H1 (cell line): ENCODE data around the gene ZNF385C. TPM values are rescaled to one million over a fixed set of nuclear protein-coding genes. Genes with fewer than 3 reads are reported as not detected.

Source experiments
- CTCF ChIA-PET: fragments of 300-600 bp; sonication (Branson Sonifier 250); formaldehyde crosslinking; loops from one replicate; lab custom pipeline; 2021; ENCODE audit not compliant: partially characterized antibody; lab: Charles Lee
- POLR2A ChIA-PET: fragments of 300-600 bp; sonication (Branson Sonifier 250); formaldehyde crosslinking; loops from one replicate; lab custom pipeline; 2021; ENCODE audit warnings: inconsistent platforms; ENCODE audit not compliant: partially characterized antibody; lab: Charles Lee
- DNase-seq, 2 experiments: peaks; one replicate each; pipeline versions ENCODE4 v3.0.0 to v3.0.0-alpha.2; 2010 to 2022; ENCODE audit warnings: low spot score in 2 of 2, low read depth in 1 of 2, mixed read lengths in 1 of 2
- FAIRE-seq: peaks from 2 replicates; lab custom pipeline; 2011; peaks lifted over from hg19 to GRCh38; lab: Jason Lieb, UNC
- H2AFZ ChIP-seq: 2 replicates; pipeline ENCODE4 v1.8.1; 2012; ENCODE audit warnings: low read length, inconsistent platforms
- H2AK5ac ChIP-seq: 2 replicates; pipeline ENCODE4 v1.6.1; 2013; ENCODE audit warnings: low read depth, low read length
- H2BK120ac ChIP-seq: replicated peaks from 2 replicates; pipeline ENCODE3; 2013; ENCODE audit warnings: low read depth, low read length, inconsistent platforms
- H2BK12ac ChIP-seq: 2 replicates; pipeline ENCODE4 v1.6.1; 2013; ENCODE audit warnings: low read depth, low read length
- H2BK15ac ChIP-seq: 2 replicates; pipeline ENCODE4 v1.6.1; 2013; ENCODE audit warnings: low read length
- H2BK20ac ChIP-seq: 2 replicates; pipeline ENCODE4 v1.6.1; 2013; ENCODE audit warnings: low read length
- H2BK5ac ChIP-seq: 2 replicates; pipeline ENCODE4 v1.6.1; 2013; ENCODE audit warnings: low read depth, low read length
- H3K14ac ChIP-seq: 2 replicates; pipeline ENCODE4 v1.6.1; 2013; ENCODE audit warnings: inconsistent platforms; ENCODE audit not compliant: insufficient read length
- H3K18ac ChIP-seq: 2 replicates; pipeline ENCODE4 v1.6.1; 2013; ENCODE audit warnings: low read length; ENCODE audit errors: extremely low read depth
- H3K23ac ChIP-seq: 2 replicates; pipeline ENCODE4 v1.6.1; 2013; ENCODE audit warnings: inconsistent platforms; ENCODE audit not compliant: insufficient read length
- H3K23me2 ChIP-seq: 2 replicates; pipeline ENCODE4 v1.6.1; 2013; ENCODE audit warnings: low read depth, low read length
- H3K27ac ChIP-seq: 2 replicates; pipeline ENCODE4 v1.6.1; 2011; ENCODE audit warnings: low read depth, low read length, inconsistent platforms
- H3K27me3 ChIP-seq, 4 experiments: replicated peaks in 1 of 4; 1 replicate in 1 of 4; 2 replicates in 3 of 4; pipeline versions ENCODE4 v1.6.1 to v1.8.1; 2011 to 2013; ENCODE audit warnings: low read length in 3 of 4, mild to moderate bottlenecking in 3 of 4, inconsistent platforms in 2 of 4, mixed read lengths in 2 of 4, moderate library complexity in 1 of 4; ENCODE audit not compliant: control insufficient read depth in 3 of 4, insufficient read depth in 3 of 4; ENCODE audit errors: extremely low read depth in 1 of 4
- H3K36me3 ChIP-seq, 4 experiments: 2 replicates each; pipeline versions ENCODE4 v1.6.1 to v1.8.1; 2011 to 2013; ENCODE audit warnings: mild to moderate bottlenecking in 4 of 4, low read length in 3 of 4, moderate library complexity in 2 of 4, control low read depth in 1 of 4, inconsistent platforms in 1 of 4; ENCODE audit not compliant: insufficient read depth in 4 of 4, control insufficient read depth in 2 of 4
- H3K4ac ChIP-seq: replicated peaks from 2 replicates; pipeline ENCODE3; 2013; ENCODE audit warnings: low read length, low read depth, mixed read lengths, inconsistent platforms; ENCODE audit not compliant: insufficient read length
- H3K4me1 ChIP-seq, 4 experiments: replicated peaks in 1 of 4; 1 replicate in 1 of 4; 2 replicates in 3 of 4; pipeline versions ENCODE4 v1.6.1 to v1.8.1; 2011 to 2013; ENCODE audit warnings: low read length in 3 of 4, inconsistent platforms in 2 of 4, mixed read lengths in 1 of 4; ENCODE audit not compliant: insufficient read depth in 4 of 4, control insufficient read depth in 3 of 4
- H3K4me2 ChIP-seq, 2 experiments: 2 replicates each; pipeline versions ENCODE4 v1.6.1 to v1.8.1; 2011 to 2013; ENCODE audit warnings: low read depth in 2 of 2, low read length in 2 of 2, control low read depth in 1 of 2, inconsistent platforms in 1 of 2, mild to moderate bottlenecking in 1 of 2; ENCODE audit not compliant: insufficient read depth in 1 of 2
- H3K4me3 ChIP-seq, 4 experiments: fragments of 200-600, 300-600 bp in 1 of 4; sonication (generic), shearing (Covaris generic), sonication (Bioruptor Twin) in 1 of 4; 2 replicates each; pipeline versions ENCODE4 v1.5.1 to v1.8.1; 2011 to 2016; ENCODE audit warnings: low read length in 4 of 4, low read depth in 3 of 4, control low read depth in 2 of 4, inconsistent platforms in 2 of 4, mild to moderate bottlenecking in 2 of 4, mixed read lengths in 1 of 4, moderate library complexity in 1 of 4; ENCODE audit not compliant: insufficient read depth in 2 of 4; ENCODE audit errors: extremely low read depth in 1 of 4
- H3K56ac ChIP-seq: replicated peaks from 2 replicates; pipeline ENCODE3; 2013; ENCODE audit warnings: low read depth, mild to moderate bottlenecking, mixed read lengths, low read length, inconsistent platforms; ENCODE audit not compliant: insufficient read length
- H3K79me1 ChIP-seq: 2 replicates; pipeline ENCODE4 v1.6.1; 2013; ENCODE audit warnings: low read depth, low read length, control low read depth
- H3K79me2 ChIP-seq, 2 experiments: 2 replicates each; pipeline versions ENCODE4 v1.6.1 to v1.8.1; 2012 to 2013; ENCODE audit warnings: low read length in 2 of 2, mild to moderate bottlenecking in 2 of 2, inconsistent platforms in 1 of 2; ENCODE audit not compliant: insufficient read depth in 2 of 2, control insufficient read depth in 1 of 2
- H3K9ac ChIP-seq, 4 experiments: replicated peaks in 1 of 4; 1 replicate in 1 of 4; 2 replicates in 3 of 4; pipeline versions ENCODE4 v1.6.1 to v1.8.1; 2011 to 2013; ENCODE audit warnings: low read depth in 3 of 4, low read length in 3 of 4, control low read depth in 2 of 4, mild to moderate bottlenecking in 2 of 4, moderate library complexity in 2 of 4, inconsistent platforms in 1 of 4; ENCODE audit errors: extremely low read depth in 1 of 4
- H3K9me3 ChIP-seq, 2 experiments: 2 replicates each; pipeline versions ENCODE4 v1.6.1 to v1.8.1; 2012 to 2013; ENCODE audit warnings: mild to moderate bottlenecking in 2 of 2, moderate library complexity in 2 of 2, control low read depth in 1 of 2, inconsistent platforms in 1 of 2, low read depth in 1 of 2, low read length in 1 of 2, mixed read lengths in 1 of 2; ENCODE audit not compliant: insufficient read depth in 2 of 2
- H4K20me1 ChIP-seq, 2 experiments: replicated peaks in 1 of 2; 2 replicates each; pipeline versions ENCODE3 to v1.8.1; 2011 to 2013; ENCODE audit warnings: inconsistent platforms in 2 of 2, low read length in 2 of 2, mild to moderate bottlenecking in 1 of 2; ENCODE audit not compliant: insufficient read depth in 2 of 2, control insufficient read depth in 1 of 2
- H4K5ac ChIP-seq: 2 replicates; pipeline ENCODE4 v1.6.1; 2013; ENCODE audit warnings: low read length, low read depth, mixed read lengths, inconsistent platforms; ENCODE audit not compliant: insufficient read length
- H4K8ac ChIP-seq: 2 replicates; pipeline ENCODE4 v1.8.0; 2013; ENCODE audit warnings: mild to moderate bottlenecking, moderate library complexity, low read length, inconsistent platforms; ENCODE audit not compliant: insufficient read depth; ENCODE audit errors: extremely low read depth
- H4K91ac ChIP-seq: replicated peaks from 2 replicates; pipeline ENCODE3; 2013; ENCODE audit warnings: low read length, mixed read lengths, inconsistent platforms; ENCODE audit not compliant: insufficient read length
- ATF2 ChIP-seq: IDR thresholded peaks from 2 replicates; pipeline ENCODE4 v1.6.1; 2012; ENCODE audit warnings: low read length, inconsistent platforms
- BACH1 ChIP-seq: IDR thresholded peaks from 2 replicates; pipeline ENCODE4 v1.6.1; 2012; ENCODE audit warnings: low read length, improper control_type of control experiment
- MAFK ChIP-seq: IDR thresholded peaks from 2 replicates; pipeline ENCODE4 v1.6.1; 2012; ENCODE audit warnings: low read depth, mild to moderate bottlenecking, improper control_type of control experiment, low read length
- RBBP5 ChIP-seq: IDR thresholded peaks from 2 replicates; pipeline ENCODE4 v1.7.1; 2012; ENCODE audit warnings: low read depth, mild to moderate bottlenecking, inconsistent platforms, low read length, moderate library complexity, borderline replicate concordance
- SIN3A ChIP-seq, 2 experiments: IDR thresholded peaks in 1 of 2; conservative IDR thresholded peaks in 1 of 2; 2 replicates each; pipeline ENCODE4 v1.6.1; 2011 to 2012; ENCODE audit warnings: low read length in 2 of 2, improper control_type of control experiment in 1 of 2, low read depth in 1 of 2, mild to moderate bottlenecking in 1 of 2
- SRF ChIP-seq: IDR thresholded peaks from 2 replicates; pipeline ENCODE4 v1.6.1; 2011; ENCODE audit warnings: mild to moderate bottlenecking, low read depth, low read length, moderate library complexity
- SUZ12 ChIP-seq: fragments of 200-600 bp; sonication (generic); IDR thresholded peaks from 2 replicates; pipeline ENCODE4 v1.6.1; 2012; ENCODE audit warnings: mild to moderate bottlenecking, inconsistent platforms, low read length, moderate library complexity, mixed read lengths
- TBP ChIP-seq: IDR thresholded peaks from 2 replicates; pipeline ENCODE4 v1.6.1; 2011; ENCODE audit warnings: low read depth, low read length, improper control_type of control experiment
- TCF12 ChIP-seq: IDR thresholded peaks from 2 replicates; pipeline ENCODE4 v1.6.1; 2011; ENCODE audit warnings: low read depth, mild to moderate bottlenecking, low read length
- TEAD4 ChIP-seq: IDR thresholded peaks from 2 replicates; pipeline ENCODE4 v1.6.1; 2012; ENCODE audit warnings: low read depth, low read length, inconsistent platforms, mixed read lengths
- WGBS, 2 experiments: shearing (Covaris generic) in 1 of 2; methylation state at CpG; one replicate each; pipeline versions ENCODE4 v1.1.6 to v1.1.7; 2013 to 2015; ENCODE audit warnings: low lambda C conversion rate in 2 of 2, mixed read lengths in 2 of 2, inconsistent platforms in 1 of 2, low coverage in 1 of 2, missing lambda C conversion rate in 1 of 2; ENCODE audit not compliant: insufficient replicate concordance in 2 of 2, insufficient coverage in 1 of 2, insufficient read length in 1 of 2; ENCODE audit errors: extremely low coverage in 1 of 2, missing lambda C conversion rate in 1 of 2; 5-methylcytosine and 5-hydroxymethylcytosine counted together
- polyA plus RNA-seq, 7 experiments: library from polyadenylated mRNA; depleted of rRNA in 3 of 7; stranded (reverse) in 5 of 7; unstranded in 2 of 7; fragments of >200 nt in 5 of 7; fragments of 200-250 nt in 2 of 7; gene quantifications; 1 replicate in 5 of 7; 2 replicates in 1 of 7; 4 replicates in 1 of 7; pipeline versions ENCODE4 v1.2.1 to v1.2.3, GENCODE V29; 2011 to 2013; ENCODE audit warnings: missing spikeins in 2 of 7, mixed read lengths in 2 of 7
- total RNA-seq: library from RNA; stranded (reverse); fragmentation: NEBNext Ultra II Directional; extraction: Animal tissue kit (Norgen Biotek cat#: 25700); gene quantifications from 2 replicates; pipeline ENCODE4 v1.2.1, GENCODE V29; 2021

Gene ZNF385C
- total and polyA plus RNA-seq, 2 of the 8 experiments (the other 6 are each of a cell fraction or from before 2014, with no cell fraction given): 3.9 to 6.1 TPM

GRCh38 chr17:42146911-42147607 lies 48.8 kb upstream of the ZNF385C start:
- Histone ChIP-seq H3K23me2 (no peaks in the 10 kb centered on the region), H3K79me1 (peaks cover 5% of the 10 kb centered on the region), H3K79me2 (peaks cover 0 to 34% of the 10 kb centered on the region in 2 experiments; a peak in 2 of 4 replicates), H3K27me3 (no peaks in the 10 kb centered on the region), H3K27ac (no peak overlapping the region), H2BK15ac (no peak overlapping the region), H3K4me1 (0 out of 7 replicates have a peak, but pooled peaks cover 0 to 2% (median 0%) of the 10 kb centered on the region in 4 experiments), H4K8ac (no peak overlapping the region; the same call in 1 of the 2 replicates), H3K23ac (no peak overlapping the region), H3K4me2 (no peak overlapping the region), H2BK12ac (no peak overlapping the region), H3K9me3 (no peaks in the 10 kb centered on the region), H3K4ac (no peak overlapping the region), H3K4me3 (no peak overlapping the region), H2AK5ac (no peak overlapping the region), H2AFZ (no peak overlapping the region), H2BK5ac (no peak overlapping the region), H4K5ac (no peak overlapping the region), H3K56ac (no peak overlapping the region), H2BK20ac (no peak overlapping the region), H3K14ac (no peak overlapping the region), H2BK120ac (no peak overlapping the region), H3K36me3 (peaks cover 0 to 8% (median 4%) of the 10 kb centered on the region in 4 experiments; a peak in 4 of 8 replicates), H3K18ac (no peak overlapping the region), H3K9ac (no peak overlapping the region), H4K91ac (no peak overlapping the region), H4K20me1 (peaks cover 4 to 9% of the 10 kb centered on the region in 2 experiments)
- WGBS, 2 experiments: 96% methylated on average over 13 of the region's 13 CpGs; no CpG with 5 or more reads in 1 of the 2 experiments
- POLR2A ChIA-PET: interaction anchor here (1.3 to 2.1 kb wide), 2 partner anchors 9 to 11 kb away, joined by 4 to 8 read pairs; no protein-coding TSS in a partner anchor
- FAIRE-seq (no peak), DNase-seq (no peak)
- CTCF ChIA-PET: no interaction called here
- TF ChIP-seq MAFK: no peak
- TF ChIP-seq SIN3A (conservative IDR thresholded peaks at IDR 0.05 in 1 of 2, IDR thresholded peaks at IDR 0.05 in 1 of 2; ENCODE audit: low read depth in 1 of 2, low read length in 2 of 2): no peak
- no peak for TF ChIP-seq SRF
- no peak for TF ChIP-seq ATF2
- no peak for TF ChIP-seq TCF12
- no peak for TF ChIP-seq BACH1
- TF ChIP-seq TBP: no peak
- TF ChIP-seq SUZ12: no peak
- TF ChIP-seq TEAD4: no peak
- TF ChIP-seq RBBP5: no peak
